GM18909 (cell line): ENCODE data around the gene HIVEP2.

Experiments used
- ATAC-seq: cut with Tn5 transposase; IDR thresholded peaks from one replicate; pipeline ENCODE4 v1.9.1; 2021; ENCODE audit warnings: mild to moderate bottlenecking; ENCODE audit not compliant: unreplicated experiment, poor library complexity

The HIVEP2 gene

DNA sequence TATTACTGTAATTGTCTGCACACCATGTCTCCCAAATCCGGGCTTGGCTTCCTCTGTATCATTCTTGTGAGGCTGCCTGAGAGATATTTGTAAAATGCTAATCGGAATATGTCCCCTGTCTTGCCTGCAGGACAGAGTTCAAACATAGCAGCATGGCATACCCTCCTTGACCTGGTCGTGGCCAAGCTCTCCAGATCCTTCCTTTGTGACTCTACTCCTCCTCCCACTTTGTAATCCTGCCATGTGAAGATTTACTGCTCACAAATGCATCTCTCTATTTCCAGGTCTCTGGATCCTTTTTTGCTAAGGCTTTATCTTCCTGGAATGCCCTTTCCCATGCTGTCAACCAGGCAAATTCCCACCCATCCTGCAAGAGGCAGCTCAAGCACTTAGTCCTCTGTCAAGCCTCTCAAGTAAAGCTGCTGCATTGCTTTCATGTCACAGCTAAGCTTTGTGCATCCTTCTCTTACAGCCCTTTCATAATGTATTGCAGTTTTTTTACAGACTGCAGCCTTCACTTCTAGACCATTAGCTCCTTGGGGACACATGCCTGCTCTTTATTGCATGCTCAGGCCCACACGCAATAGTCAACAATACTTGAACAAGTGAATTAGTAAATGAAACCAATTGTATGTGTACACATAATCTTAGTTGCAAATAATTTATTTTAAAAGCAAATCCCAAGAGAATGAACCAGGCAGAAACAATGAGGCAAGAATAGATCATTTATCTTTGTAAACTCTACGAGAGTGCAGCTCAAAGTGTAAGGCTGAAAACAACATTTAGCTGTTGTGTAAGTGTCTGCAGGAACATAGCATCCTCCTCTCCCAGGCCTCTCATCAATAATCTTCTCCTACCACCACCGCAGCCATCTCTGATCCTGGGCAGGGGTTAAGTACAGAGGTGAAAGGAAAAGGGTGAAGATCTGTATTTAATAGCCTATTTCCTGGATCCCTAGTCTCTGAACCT is 45.8 kb downstream of the HIVEP2 start:
- ATAC-seq = no peak

DNA sequence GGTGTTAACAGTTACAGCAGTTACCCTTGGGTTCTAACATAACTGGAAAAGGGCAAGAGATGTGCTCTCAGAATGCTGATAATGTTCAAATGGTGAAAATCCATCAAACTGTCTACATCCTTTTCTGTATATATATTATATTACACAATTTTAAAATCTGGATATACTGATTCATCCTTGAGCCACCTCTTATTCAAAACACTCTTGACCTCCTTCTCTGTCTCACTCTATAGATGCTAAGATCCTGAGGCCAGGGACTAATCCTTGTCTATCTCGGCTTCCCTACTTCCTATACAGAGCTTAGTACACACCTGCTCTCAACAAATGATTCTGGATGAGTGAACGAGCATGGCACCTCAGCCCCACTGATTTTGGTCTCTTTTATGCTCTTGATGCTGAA is 47.3 kb downstream of the HIVEP2 start:
- ATAC-seq = no peak

DNA sequence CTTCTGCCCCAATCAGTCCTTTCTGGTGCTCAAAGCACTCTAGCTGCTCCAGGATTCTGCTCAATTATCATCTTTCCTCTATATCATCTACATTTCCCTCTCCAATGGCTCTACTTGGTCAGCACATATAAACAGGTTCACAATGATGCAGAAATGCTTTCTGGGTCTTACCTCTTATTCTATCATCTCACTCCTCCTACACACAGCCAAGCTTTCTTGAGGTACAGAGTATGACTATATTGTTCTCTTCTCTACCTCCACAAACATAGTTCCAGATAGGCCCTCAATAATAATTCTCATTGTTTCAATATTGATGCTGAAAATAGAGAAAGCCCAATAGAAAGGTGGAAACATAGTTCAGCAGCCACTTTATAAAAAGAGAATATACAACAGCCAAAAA is 48.2 kb downstream of the HIVEP2 start:
- ATAC-seq = no peak

DNA sequence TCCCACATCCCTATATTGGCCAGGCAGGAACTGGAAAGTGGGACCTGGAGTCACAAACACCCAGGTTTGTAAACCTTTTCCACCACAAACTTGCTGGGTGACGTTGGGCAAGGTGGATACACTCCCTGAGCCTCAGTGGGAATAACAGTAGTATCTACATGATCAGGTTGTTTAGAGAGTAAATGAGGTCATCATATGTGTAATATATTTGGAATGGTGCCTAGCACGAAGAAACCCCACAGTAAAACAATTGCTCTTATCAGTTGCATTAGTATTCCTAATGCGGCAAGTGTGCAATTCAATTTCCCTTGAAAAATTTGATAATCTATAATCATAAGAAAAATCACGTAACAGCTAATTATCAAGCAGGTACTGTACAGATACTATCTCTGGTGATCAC is 51.9 kb downstream of the HIVEP2 start:
- ATAC-seq = no peak

DNA sequence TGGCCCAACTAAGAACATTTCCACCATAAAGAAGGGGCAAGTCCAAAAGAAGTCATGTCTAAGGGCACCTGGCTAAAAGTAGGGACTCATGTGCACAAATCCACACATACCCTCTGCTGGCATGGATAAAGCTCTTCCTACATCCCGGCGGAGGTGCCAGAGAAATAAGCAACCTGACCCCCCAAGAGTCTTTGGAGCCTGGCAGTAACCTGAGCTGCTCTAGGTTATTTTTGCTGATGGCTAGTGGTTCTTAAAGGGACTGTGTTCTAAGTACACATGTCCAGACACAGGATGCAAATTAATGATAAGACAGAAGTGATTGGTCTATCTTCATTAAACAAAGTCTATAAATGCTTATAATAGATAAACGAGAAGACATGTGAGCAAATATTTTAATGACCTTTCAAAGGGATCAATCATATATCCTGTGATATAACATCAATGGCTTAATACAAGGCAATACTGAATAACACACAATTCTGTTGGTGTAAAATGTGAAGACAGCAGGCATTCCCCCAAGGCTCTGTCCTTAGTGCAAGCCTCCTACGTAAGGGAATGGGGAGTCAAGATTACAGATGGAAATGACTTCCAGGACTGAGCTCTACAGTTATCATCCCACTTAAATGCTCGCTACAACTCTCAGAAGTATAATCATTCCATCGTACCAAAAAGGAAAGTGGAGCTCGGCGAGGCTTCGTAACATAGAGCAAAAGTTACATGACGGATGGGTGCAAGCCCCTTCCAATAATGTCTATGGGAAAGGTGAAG is 52.5 kb downstream of the HIVEP2 start:
- ATAC-seq = no peak

DNA sequence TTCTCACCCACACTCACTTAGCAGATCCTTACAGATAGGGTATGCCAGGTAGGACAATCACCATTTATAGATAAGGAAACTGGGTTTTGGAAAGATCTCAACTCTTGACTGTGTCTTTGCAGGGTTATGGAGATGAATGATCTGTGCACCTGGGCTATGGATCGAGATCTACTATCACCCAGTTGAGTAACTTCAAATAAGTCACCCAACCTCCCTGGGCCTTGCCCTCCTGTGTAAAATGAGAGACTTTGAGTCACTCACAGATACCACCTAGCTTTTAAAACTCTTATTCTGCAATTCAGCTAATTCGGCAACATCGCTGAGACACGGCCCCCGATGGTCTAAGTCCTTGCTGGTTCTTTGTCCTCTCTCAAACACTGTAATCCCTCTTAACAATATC is 53.5 kb downstream of the HIVEP2 start:
- no peak for ATAC-seq

DNA sequence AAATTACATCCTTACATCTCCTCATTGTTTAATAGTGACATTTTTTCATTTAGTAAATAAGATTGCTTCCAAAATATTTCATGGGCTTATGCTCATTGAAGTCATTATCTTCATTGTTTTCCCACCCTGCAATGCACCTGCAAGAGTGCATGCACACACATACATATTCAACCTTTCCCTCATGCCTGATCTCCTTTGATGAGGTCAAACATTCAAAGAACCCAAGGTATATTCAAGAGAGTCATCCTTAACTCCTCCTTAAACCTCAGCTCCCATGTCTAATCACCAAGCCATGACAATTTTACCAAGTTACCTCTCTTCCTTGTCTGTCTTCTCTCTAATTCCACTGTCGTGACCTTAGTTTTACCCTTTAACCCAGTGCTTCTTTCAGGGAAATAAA is 56.5 kb downstream of the HIVEP2 start:
- ATAC-seq = no peak

DNA sequence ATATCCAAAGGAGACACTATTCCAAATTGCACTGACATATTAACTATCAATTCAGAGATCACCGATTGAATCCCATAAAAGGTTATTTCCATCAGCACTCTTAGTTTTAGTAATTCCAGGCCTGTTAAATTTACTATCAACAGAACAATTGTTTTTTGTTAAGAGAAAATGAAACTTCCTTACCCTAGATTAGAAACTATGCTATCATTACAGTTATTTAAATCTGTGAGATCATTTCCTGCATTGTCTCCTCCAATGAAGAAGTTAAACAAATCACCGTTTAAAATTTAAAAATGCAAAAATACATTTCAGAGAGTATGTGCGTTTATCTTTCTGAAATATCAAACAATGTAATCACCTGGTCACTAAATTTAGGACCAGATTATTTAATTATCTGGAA is 57.5 kb downstream of the HIVEP2 start:
- no peak for ATAC-seq

DNA sequence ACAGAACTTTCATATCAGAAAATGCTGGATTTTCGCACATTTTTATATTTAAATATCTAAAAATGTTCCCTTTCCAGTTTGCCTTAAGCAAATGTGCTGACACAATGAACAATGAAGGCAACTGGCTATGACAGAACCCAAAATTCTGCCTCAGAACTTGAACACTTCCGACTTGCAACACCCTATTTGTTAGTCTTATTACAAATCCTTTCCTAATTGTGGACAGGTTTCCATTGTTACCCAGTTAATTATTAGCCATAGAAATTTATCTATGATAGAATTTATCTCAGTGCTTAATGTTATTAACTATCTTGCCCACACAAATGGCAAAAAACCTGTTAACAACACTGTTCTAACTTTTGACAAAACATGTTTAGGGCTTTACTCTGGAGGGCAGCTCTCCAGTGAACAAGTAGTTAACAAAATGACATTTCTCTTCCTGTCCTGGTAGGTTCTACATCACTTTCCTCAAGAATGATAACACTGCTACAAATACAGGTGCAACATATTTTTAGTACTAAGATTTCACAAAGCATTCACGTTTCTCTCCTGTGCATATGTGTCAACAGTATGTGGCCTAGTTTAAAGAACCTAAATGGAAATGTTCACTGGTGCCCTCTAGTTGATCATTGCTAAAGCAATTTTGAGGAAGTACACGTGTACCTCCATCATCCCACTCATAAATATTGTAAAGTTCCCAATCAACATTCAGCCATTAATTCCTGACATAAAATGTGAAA is 58.4 kb downstream of the HIVEP2 start:
- peak; percentile 81 for ATAC-seq

DNA sequence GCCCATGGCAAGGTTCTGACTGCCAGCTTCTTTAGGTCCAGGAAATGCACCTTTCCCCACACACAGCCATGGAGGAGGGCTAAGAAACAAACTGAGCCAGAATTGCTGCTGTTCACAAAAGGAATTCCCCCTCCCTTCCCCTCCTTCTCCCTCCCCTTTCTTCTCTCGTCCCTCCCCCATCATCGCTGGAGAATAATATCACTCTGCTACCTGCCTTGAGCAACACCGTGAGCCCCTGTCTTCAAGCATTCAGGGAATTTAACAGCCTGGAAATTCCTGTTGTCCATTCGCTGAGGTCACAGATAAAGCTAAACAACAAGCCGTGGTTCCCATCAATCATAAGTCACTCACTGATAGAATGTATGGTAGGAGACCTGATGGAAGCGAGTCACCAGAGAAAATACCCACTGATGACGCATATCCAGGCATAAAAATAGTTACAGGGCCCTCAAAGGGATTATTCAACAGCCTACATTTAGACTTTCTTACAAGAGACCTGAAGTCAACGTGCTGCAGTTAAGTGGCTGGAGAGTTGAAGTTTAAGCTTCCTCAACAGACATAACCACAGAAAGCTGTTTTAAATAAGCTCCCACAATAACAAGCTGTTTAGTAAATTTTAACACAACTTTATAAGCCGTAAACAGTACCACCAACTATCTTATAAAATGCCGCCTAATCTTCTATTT is 59.7 kb downstream of the HIVEP2 start:
- peak; percentile 78 for ATAC-seq

DNA sequence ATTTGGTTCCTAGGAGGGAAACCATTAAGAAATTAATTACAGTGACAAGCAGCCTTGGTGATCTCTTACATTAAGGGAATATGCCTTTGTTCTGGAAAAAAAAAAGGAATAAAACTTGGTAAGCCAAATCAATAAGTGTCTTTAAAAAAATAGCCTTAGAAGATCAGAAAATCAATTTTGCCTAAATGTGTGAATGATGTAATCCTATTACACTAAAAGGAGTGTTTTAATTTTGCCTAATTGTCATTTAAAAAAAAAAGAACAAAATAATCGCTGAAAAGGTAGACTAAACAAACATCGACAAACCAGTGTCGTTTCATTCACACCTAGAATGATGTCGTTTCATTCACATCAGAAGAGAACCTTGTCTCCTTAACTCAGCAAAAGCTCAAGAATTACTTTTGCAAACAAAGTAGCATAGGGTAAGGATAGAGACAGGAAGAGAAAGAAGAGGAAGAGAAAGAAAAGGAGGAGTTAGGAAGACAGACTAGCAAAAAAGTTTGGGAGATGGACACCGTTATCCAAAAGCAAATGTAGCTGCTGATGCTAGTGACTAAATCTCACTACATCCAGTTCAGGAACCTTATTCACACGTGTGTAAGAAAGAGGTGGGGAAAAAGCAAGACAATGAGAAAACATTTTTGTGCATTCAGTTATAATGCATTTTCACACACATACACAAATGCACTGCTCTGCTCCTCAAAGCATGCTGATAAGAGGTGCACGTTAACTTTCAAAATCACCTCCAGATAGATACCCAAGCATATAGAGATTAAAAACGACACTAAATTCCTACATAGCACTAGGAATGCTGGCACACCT is 60.6 kb downstream of the HIVEP2 start:
- no peak for ATAC-seq

DNA sequence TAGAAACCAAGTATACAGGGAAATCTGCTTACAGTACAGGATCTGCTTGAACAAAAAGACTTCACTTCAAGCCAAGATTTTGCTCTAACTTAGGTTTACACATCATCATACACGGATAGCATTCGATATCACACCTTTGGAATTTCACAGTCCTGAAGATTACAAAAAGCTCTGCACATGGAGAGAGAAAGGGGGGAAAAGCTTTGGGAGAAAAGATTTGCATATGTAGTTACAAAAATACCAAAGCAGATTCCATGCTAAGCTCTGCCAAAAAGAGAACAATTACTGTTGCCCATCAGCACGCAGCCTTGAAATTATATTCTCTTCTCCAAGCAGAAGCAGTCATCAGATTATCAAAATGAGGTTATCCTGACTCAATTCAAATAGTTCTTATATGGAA is 62.0 kb downstream of the HIVEP2 start:
- no peak for ATAC-seq

DNA sequence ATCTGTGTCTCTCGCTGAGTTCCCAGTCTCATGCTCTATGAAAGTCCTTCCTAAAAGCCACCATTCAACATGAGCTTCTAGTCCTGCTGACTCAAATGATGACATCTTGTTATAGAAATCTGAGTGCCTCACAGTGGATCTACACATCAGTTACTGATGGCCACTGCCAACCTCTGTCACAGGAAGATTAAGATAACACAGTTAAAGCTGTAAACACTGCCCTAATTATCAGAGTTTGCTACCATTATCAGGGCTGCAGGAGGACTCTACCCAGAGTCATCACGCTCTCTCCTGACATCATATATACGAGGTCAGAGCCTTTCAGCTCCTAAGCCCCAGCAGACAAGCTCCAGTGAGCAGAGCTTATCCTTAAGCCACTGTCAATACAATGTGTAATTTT is 63.2 kb downstream of the HIVEP2 start:
- ATAC-seq = no peak

DNA sequence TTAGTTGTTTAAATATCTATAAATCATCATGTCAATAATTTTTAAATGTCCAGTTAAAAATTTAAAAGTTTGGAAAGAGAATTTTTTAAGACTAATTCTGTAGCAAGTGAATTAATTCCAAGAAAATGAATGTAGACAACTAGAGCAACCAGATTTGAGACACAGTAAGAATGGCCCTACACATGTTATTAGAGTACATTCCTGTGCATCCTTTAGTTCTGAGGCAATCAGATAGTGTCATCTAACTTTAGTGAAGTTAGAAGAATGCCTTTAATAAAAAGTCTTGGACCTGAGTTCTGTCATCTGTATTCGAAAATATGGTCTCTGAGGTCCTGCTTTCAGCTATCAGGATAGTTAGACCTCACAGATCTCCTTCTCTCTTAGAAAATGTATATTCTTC is 63.7 kb downstream of the HIVEP2 start:
- no peak for ATAC-seq

DNA sequence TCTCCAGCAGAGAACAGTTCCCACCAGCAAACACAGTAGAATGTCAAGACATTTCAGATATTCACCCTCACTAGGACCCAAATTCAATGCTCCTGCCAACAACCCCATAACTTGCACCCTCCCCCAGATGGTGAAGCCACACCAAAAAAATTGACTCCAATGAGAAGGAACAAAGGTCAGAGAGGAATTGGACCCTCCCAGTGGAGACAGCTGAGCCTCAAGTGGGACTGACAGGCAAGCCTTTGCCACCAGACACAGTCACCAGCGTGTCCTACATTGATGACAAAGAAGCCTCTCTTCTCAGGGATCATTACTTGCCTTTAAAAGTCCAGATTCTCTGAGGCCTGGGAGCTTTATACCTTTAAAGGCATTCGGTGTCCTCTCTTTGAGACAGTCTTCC is 64.8 kb downstream of the HIVEP2 start:
- ATAC-seq = no peak

DNA sequence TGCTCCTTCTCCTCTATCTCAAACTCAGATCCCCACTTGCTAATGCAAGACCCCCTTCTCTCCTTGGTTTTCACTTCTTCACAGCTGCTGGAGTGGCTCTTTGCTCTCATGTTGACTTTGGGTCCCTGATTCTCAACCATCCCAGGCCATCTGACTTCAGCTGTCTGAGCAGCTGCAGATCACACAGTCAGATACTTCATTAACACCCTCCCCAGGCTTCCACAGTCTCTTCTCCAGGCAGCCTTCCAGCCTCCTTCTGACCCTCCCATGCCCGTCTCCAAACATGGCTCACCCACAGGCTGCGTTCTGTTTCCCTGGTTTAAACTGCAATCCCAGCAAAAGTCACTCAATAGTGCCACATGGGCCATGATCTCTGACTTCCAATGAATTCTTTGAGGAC is 65.4 kb downstream of the HIVEP2 start:
- no peak for ATAC-seq

DNA sequence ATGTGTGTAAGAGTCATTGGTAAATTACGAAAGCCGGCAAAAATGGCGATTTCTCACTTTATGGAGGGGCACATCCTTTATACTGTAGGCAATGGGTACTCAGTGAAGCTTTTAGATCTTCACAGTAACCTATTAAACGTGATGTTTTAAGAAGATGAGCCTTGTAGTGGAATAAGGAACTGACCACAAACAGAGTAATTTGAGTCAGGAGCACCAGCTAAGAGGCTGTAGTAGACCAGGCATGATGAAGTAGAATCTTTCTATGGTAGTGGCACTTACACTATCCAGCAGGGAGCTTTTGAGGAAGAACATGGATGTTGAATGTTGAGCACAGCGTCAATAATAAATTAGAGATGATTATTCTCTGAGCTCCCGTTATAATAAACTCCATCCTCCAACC is 65.9 kb downstream of the HIVEP2 start:
- ATAC-seq = no peak

DNA sequence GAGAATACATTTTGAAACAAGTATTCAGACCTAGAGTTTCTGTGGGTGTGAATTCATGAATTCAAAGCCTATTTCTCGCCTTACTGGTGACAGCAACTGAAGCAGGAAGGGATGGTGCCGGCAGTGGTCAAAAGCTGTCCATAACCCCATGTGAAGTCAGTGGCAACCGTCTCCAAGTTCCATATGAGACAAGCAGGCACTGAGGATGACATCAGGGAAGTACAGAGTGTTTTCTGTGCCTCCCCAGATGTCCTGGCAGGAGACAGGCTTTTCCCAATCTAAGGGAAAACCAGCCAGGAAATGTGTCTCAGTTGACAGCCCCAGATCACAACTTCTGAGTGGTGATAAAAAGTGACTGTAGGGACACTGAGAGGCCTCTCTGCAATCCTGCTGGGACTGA is 66.6 kb downstream of the HIVEP2 start:
- no peak for ATAC-seq

DNA sequence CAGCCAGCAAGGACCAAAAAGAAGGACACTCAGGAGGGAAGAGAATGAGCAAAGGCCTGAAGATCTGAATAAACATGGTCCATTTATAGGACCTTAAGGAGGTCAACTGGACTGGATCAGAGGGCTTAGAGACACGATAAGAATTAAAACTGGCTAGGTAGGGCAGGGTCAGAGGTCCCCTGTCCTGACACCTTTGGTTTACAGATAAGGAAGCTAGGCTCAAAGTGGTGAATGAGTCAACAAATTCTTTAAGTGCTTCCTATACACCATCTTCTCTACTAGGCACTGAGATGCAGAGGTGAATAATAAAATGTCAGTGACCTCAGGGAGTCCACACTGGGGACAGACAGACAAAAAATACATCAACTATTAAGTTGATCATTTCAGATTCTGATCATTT is 70.3 kb downstream of the HIVEP2 start:
- ATAC-seq = peak; percentile 36
